GM18907 (cell line): Measurements from ENCODE around the gene CADPS2.

ENCODE experiments used
- ATAC-seq: cut with Tn5 transposase; IDR thresholded peaks from one replicate; pipeline ENCODE4 v1.9.1; 2021; ENCODE audit warnings: mild to moderate bottlenecking, moderate library complexity; ENCODE audit not compliant: unreplicated experiment

The CADPS2 gene

GRCh38 chr7:122465296-122465695 lies 421.0 kb downstream of the CADPS2 start:
- no peak for ATAC-seq

GRCh38 chr7:122463631-122464030 lies 422.6 kb downstream of the CADPS2 start:
- no peak for ATAC-seq

GRCh38 chr7:122460936-122461335 lies 425.3 kb downstream of the CADPS2 start:
- no peak for ATAC-seq

GRCh38 chr7:122457969-122458368 lies 428.3 kb downstream of the CADPS2 start:
- no peak for ATAC-seq

GRCh38 chr7:122457325-122457724 lies 428.9 kb downstream of the CADPS2 start:
- no peak for ATAC-seq

GRCh38 chr7:122454776-122455507 lies 431.3 kb downstream of the CADPS2 start:
- ATAC-seq: no peak

- ATAC-seq: no peak
Observed at GRCh38 chr7:122453432-122453831, 432.8 kb downstream of the CADPS2 start.

GRCh38 chr7:122448893-122449589 lies 437.2 kb downstream of the CADPS2 start:
- ATAC-seq: no peak

- no peak for ATAC-seq
Observed at GRCh38 chr7:122442929-122443328, 443.3 kb downstream of the CADPS2 start.

GRCh38 chr7:122438492-122438891 lies 447.8 kb downstream of the CADPS2 start:
- ATAC-seq: no peak

GRCh38 chr7:122438006-122438405 lies 448.3 kb downstream of the CADPS2 start:
- ATAC-seq: no peak

- no peak for ATAC-seq
Observed at GRCh38 chr7:122433765-122434164, 452.5 kb downstream of the CADPS2 start.

GRCh38 chr7:122430710-122431109 lies 455.6 kb downstream of the CADPS2 start:
- ATAC-seq: no peak

GRCh38 chr7:122429926-122430325 lies 456.3 kb downstream of the CADPS2 start:
- ATAC-seq: no peak

- ATAC-seq: no peak
Observed at GRCh38 chr7:122425731-122426130, 460.5 kb downstream of the CADPS2 start.

GRCh38 chr7:122423591-122423990 lies 462.7 kb downstream of the CADPS2 start:
- no peak for ATAC-seq

- ATAC-seq: no peak
Observed at GRCh38 chr7:122416336-122416735, 469.9 kb downstream of the CADPS2 start.

GRCh38 chr7:122415510-122415909 lies 470.8 kb downstream of the CADPS2 start:
- ATAC-seq: peak; percentile 42

GRCh38 chr7:122413339-122413738 lies 472.9 kb downstream of the CADPS2 start:
- no peak for ATAC-seq

GRCh38 chr7:122412883-122413282 lies 473.4 kb downstream of the CADPS2 start:
- ATAC-seq: no peak

- ATAC-seq: no peak
Observed at GRCh38 chr7:122412441-122412840, 473.8 kb downstream of the CADPS2 start.

- ATAC-seq: no peak
Observed at GRCh38 chr7:122407195-122407594, 479.1 kb downstream of the CADPS2 start.
